HepG2 (cell line): ENCODE measurements around the gene TOM1L2. TPM values are rescaled to one million over a fixed set of nuclear protein-coding genes. Genes with fewer than 3 reads are reported as not detected.

ENCODE experiments used
- BHLHE40 ChIP-seq: IDR thresholded peaks from 2 replicates; pipeline ENCODE4 v1.6.1; 2011; ENCODE audit warnings: low read length, improper control_type of control experiment
- CEBPZ ChIP-seq: IDR thresholded peaks from 2 replicates; pipeline ENCODE4 v1.6.1; 2012; ENCODE audit warnings: low read length, improper control_type of control experiment
- MAFK ChIP-seq, 2 experiments: IDR thresholded peaks in 1 of 2; conservative IDR thresholded peaks in 1 of 2; 2 replicates each; pipeline ENCODE4 v1.6.1; 2011; ENCODE audit warnings: improper control_type of control experiment in 2 of 2, low read length in 2 of 2
- NCOR1 ChIP-seq: fragments of 200-600 bp; sonication (generic); IDR thresholded peaks from 2 replicates; pipeline ENCODE4 v1.7.0; 2017; ENCODE audit warnings: antibody characterized with exemption, low read length, borderline replicate concordance
- SRY ChIP-seq: sonication (generic); formaldehyde crosslinking; IDR thresholded peaks from 2 replicates; pipeline ENCODE4 v1.8.0; 2022; ENCODE audit warnings: mild to moderate bottlenecking, missing genetic modification reagents
- TBL1XR1 ChIP-seq: fragments of 150-350 bp; IDR thresholded peaks from 2 replicates; pipeline ENCODE4 v1.6.1; 2014; ENCODE audit warnings: borderline replicate concordance, low read length; ENCODE audit not compliant: partially characterized antibody
- ZBTB37 ChIP-seq: sonication (generic); formaldehyde crosslinking; IDR thresholded peaks from 2 replicates; pipeline ENCODE4 v1.4.0; 2020; ENCODE audit warnings: mild to moderate bottlenecking, missing genetic modification reagents
- ZC3H4 ChIP-seq: sonication (generic); formaldehyde crosslinking; IDR thresholded peaks from 2 replicates; pipeline ENCODE4 v1.4.0; 2020; ENCODE audit warnings: missing genetic modification reagents, borderline replicate concordance
- ZNF354B ChIP-seq: sonication (generic); formaldehyde crosslinking; IDR thresholded peaks from 2 replicates; pipeline ENCODE4 v1.8.0; 2022; ENCODE audit warnings: mild to moderate bottlenecking, missing genetic modification reagents
- ZNF816 ChIP-seq: sonication (generic); formaldehyde crosslinking; IDR thresholded peaks from 2 replicates; pipeline ENCODE4 v1.8.0; 2022; ENCODE audit warnings: missing genetic modification reagents, mild to moderate bottlenecking, borderline replicate concordance
- polyA plus RNA-seq, 8 experiments: library from polyadenylated mRNA; depleted of rRNA in 3 of 8; stranded (reverse) in 7 of 8; unstranded in 1 of 8; fragments of >200 nt; fragmentation: Illumina TruSeq in 4 of 8; extraction: Trizol in 4 of 8; gene quantifications; 2 replicates each; pipeline versions ENCODE4 v1.2.1 to v1.2.3, GENCODE V29; 2011 to 2016; ENCODE audit warnings: low read depth in 4 of 8, missing spikeins in 1 of 8, mixed read lengths in 1 of 8; ENCODE audit not compliant: insufficient read depth in 1 of 8
- total RNA-seq, 5 experiments: library from RNA; depleted of rRNA; stranded (reverse); fragments of >200 nt; fragmentation: Illumina TruSeq; extraction: Trizol; gene quantifications; 2 replicates each; pipeline ENCODE4 v1.2.3, GENCODE V29; 2016; ENCODE audit warnings: low read depth in 1 of 5

TOM1L2 gene
- total and polyA plus RNA-seq, 2 of the 13 experiments (the other 11 are each of a cell fraction or from before 2014, with no cell fraction given): 4.7 to 7.4 TPM

- TF ChIP-seq MAFK (conservative IDR thresholded peaks at IDR 0.05 in 1 of 2, IDR thresholded peaks at IDR 0.05 in 1 of 2; ENCODE audit: low read length in 2 of 2) (no peak), ZC3H4 (CRISPR knock-in tag) (no peak), SRY (CRISPR knock-in tag) (no peak), ZNF354B (no peak), BHLHE40 (peak; percentile 85), ZBTB37 (CRISPR knock-in tag) (no peak), NCOR1 (peak; percentile 54; the same call in 1 of the 2 replicates), ZNF816 (CRISPR knock-in tag) (no peak), TBL1XR1 (no peak), CEBPZ (no peak)
Measured at GRCh38 chr17:18000030-18000408, 27.8 kb upstream of the TOM1L2 start (continued).
